Measurements from ENCODE around the gene IL17C. TPM values are rescaled to one million over a fixed set of nuclear protein-coding genes. Genes with fewer than 3 reads are reported as not detected.

Gene IL17C
- polyA plus RNA-seq, 2 of the 4 experiments (the other 2 are of a cell fraction) = not detected

DNA sequence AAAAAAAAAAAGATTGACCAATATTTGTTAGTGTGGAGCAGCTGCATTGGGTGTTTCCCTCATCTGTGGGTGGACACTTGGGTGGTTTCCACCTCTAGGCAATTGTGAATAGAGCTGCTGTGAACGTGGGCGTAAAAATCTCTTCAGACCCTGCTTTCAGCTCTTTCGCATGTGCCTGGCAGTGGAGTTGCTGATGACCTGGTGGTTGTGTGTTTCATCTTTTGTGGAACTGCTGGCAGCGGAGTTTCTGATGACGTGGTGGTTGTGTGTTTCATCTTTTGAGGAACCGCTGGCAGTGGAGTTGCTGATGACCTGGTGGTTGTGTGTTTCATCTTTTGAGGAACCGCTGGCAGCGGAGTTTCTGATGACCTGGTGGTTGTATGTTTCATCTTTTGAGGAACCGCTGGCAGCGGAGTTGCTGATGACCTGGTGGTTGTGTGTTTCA lies 46.8 kb upstream of the IL17C start:
- POLR2A ChIA-PET = no interaction called here
- no peak for ATAC-seq
- 95% methylated on average over 10 of the region's 10 CpGs for WGBS (ENCODE audit: missing lambda C conversion rate)

DNA sequence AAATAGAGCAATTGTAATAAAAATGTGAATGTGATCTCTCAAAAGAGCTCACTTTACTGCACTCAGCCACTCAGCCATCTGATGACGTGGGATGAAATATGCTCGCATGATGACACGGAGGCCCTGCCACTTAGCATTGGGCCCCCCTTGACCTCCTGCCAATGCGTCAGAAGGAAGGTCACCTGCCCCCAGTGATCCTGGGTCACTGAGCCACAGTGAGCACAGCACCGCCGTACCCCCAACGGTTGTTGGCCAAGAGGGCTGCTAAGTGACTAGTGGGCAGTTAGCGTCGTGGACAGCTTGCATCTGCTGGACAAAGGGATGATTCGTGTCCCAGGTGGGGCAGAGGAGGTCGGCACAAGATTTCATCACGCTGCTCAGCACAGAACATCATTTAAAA lies 45.3 kb upstream of the IL17C start:
- FAIRE-seq (no peak), ATAC-seq (no peak), DNase-seq (ENCODE audit: low read depth in 1 of 2, low spot score in 1 of 2) (no peak)
- H3K4me2 ChIP-seq = no peak overlapping the region
- no peak overlapping the region for H3K27ac ChIP-seq
- H3K4me1 ChIP-seq = no peaks in the 10 kb centered on the region
- H3K9me3 ChIP-seq = no peaks in the 10 kb centered on the region
- CTCF ChIA-PET = interaction anchor here (0.7 kb wide), 1 partner anchor 31 kb away, joined by 3 read pairs; no protein-coding TSS in a partner anchor
- POLR2A ChIA-PET = no interaction called here
- no peak overlapping the region for H3K4me3 ChIP-seq
- TF ChIP-seq POLR2AphosphoS2 (conservative IDR thresholded peaks at IDR 0.05; ENCODE audit: low read length) = no peak
- TF ChIP-seq RFX5 (IDR thresholded peaks at IDR 0.05) = no peak
- TF ChIP-seq MYC (IDR thresholded peaks at IDR 0.05; ENCODE audit: borderline replicate concordance, low read length) = no peak
- TF ChIP-seq KDM5A (IDR thresholded peaks at IDR 0.05) = no peak
- no peak for TF ChIP-seq HOXB5 (CRISPR knock-in tag; IDR thresholded peaks at IDR 0.05)
- TF ChIP-seq ESRRA (IDR thresholded peaks at IDR 0.05; ENCODE audit: borderline replicate concordance, low read length) = no peak
- no peak for TF ChIP-seq JUN (IDR thresholded peaks at IDR 0.05)
- TF ChIP-seq GATA3 (IDR thresholded peaks at IDR 0.05; ENCODE audit: borderline replicate concordance) = no peak
- WGBS (ENCODE audit: missing lambda C conversion rate) = 92% methylated on average over 12 of the region's 12 CpGs

More for the DNA sequence above, 46.8 kb upstream of the IL17C start:
- TF ChIP-seq RARB (CRISPR knock-in tag; IDR thresholded peaks at IDR 0.05) (no peak), ZSCAN20 (CRISPR knock-in tag; IDR thresholded peaks at IDR 0.05) (no peak), PHF8 (IDR thresholded peaks at IDR 0.05; ENCODE audit: borderline replicate concordance, low read depth) (no peak), RAD21 (conservative IDR thresholded peaks at IDR 0.05 in 1 of 2, IDR thresholded peaks at IDR 0.05 in 1 of 2) (no peak), RCOR1 (IDR thresholded peaks at IDR 0.05; ENCODE audit: low read depth, low read length) (no peak), ZNF302 (CRISPR knock-in tag; IDR thresholded peaks at IDR 0.05) (no peak), JUN (IDR thresholded peaks at IDR 0.05) (no peak), FOXS1 (CRISPR knock-in tag; IDR thresholded peaks at IDR 0.05) (no peak), POLR2AphosphoS2 (conservative IDR thresholded peaks at IDR 0.05; ENCODE audit: low read length) (no peak), CBX8 (IDR thresholded peaks at IDR 0.05) (no peak), FOSL2 (IDR thresholded peaks at IDR 0.05) (no peak), FOSL2 (CRISPR knock-in tag; IDR thresholded peaks at IDR 0.05) (no peak), EHF (CRISPR knock-in tag; IDR thresholded peaks at IDR 0.05) (no peak)
- TF ChIP-seq, protein P1, sequence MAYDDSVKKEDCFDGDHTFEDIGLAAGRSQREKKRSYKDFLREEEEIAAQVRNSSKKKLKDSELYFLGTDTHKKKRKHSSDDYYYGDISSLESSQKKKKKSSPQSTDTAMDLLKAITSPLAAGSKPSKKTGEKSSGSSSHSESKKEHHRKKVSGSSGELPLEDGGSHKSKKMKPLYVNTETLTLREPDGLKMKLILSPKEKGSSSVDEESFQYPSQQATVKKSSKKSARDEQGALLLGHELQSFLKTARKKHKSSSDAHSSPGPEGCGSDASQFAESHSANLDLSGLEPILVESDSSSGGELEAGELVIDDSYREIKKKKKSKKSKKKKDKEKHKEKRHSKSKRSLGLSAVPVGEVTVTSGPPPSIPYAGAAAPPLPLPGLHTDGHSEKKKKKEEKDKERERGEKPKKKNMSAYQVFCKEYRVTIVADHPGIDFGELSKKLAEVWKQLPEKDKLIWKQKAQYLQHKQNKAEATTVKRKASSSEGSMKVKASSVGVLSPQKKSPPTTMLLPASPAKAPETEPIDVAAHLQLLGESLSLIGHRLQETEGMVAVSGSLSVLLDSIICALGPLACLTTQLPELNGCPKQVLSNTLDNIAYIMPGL (CRISPR knock-in tag; IDR thresholded peaks at IDR 0.05; ENCODE audit: borderline replicate concordance) = no peak
- TF ChIP-seq, protein P2, sequence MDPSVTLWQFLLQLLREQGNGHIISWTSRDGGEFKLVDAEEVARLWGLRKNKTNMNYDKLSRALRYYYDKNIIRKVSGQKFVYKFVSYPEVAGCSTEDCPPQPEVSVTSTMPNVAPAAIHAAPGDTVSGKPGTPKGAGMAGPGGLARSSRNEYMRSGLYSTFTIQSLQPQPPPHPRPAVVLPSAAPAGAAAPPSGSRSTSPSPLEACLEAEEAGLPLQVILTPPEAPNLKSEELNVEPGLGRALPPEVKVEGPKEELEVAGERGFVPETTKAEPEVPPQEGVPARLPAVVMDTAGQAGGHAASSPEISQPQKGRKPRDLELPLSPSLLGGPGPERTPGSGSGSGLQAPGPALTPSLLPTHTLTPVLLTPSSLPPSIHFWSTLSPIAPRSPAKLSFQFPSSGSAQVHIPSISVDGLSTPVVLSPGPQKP (IDR thresholded peaks at IDR 0.05; ENCODE audit: low read depth, low read length) = no peak
- TF ChIP-seq, protein P3, sequence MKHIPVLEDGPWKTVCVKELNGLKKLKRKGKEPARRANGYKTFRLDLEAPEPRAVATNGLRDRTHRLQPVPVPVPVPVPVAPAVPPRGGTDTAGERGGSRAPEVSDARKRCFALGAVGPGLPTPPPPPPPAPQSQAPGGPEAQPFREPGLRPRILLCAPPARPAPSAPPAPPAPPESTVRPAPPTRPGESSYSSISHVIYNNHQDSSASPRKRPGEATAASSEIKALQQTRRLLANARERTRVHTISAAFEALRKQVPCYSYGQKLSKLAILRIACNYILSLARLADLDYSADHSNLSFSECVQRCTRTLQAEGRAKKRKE (CRISPR knock-in tag; IDR thresholded peaks at IDR 0.05; ENCODE audit: low read depth) = no peak
- TF ChIP-seq, protein P4, sequence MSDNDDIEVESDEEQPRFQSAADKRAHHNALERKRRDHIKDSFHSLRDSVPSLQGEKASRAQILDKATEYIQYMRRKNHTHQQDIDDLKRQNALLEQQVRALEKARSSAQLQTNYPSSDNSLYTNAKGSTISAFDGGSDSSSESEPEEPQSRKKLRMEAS (IDR thresholded peaks at IDR 0.05) = no peak
- TF ChIP-seq, protein P5, sequence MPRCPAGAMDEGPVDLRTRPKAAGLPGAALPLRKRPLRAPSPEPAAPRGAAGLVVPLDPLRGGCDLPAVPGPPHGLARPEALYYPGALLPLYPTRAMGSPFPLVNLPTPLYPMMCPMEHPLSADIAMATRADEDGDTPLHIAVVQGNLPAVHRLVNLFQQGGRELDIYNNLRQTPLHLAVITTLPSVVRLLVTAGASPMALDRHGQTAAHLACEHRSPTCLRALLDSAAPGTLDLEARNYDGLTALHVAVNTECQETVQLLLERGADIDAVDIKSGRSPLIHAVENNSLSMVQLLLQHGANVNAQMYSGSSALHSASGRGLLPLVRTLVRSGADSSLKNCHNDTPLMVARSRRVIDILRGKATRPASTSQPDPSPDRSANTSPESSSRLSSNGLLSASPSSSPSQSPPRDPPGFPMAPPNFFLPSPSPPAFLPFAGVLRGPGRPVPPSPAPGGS (IDR thresholded peaks at IDR 0.05) = no peak
- DNase-seq (ENCODE audit: low read depth in 1 of 2, low spot score in 1 of 2) (no peak), FAIRE-seq (no peak)
- no peak overlapping the region for H3K27ac ChIP-seq
- H3K4me1 ChIP-seq = no peaks in the 10 kb centered on the region
- no peak overlapping the region for H3K4me2 ChIP-seq
- H3K9me3 ChIP-seq = no peaks in the 10 kb centered on the region
- no peak overlapping the region for H3K4me3 ChIP-seq
- CTCF ChIA-PET = no interaction called here

Data from A549 (cell line).